Measurements from ENCODE around the gene CCR3. TPM values are rescaled to one million over a fixed set of nuclear protein-coding genes. Genes with fewer than 3 reads are reported as not detected.
"Not testable (repeated sequence)": the region's sequence is repeated elsewhere in the genome, so short reads cannot be mapped to it uniquely, and the experiment has no call there.

The CCR3 gene
- total RNA-seq, 2 donors from 2014 or later: not detected

GRCh38 chr3:46205286-46205960 is 36.8 kb upstream of the CCR3 start:
- DNase-seq (ENCODE audit: low spot score): no peak
- no peaks in the 10 kb centered on the region for H3K36me3 ChIP-seq
- no peaks in the 10 kb centered on the region for H3K9me3 ChIP-seq
- WGBS: 62% methylated on average over 2 of the region's 2 CpGs
- H3K4me3 ChIP-seq: no peak overlapping the region
- no peak overlapping the region for H3K27ac ChIP-seq
- intact Hi-C loops (cut with DNase I): no loop called here
- H3K27me3 ChIP-seq (replicated peaks; ENCODE audit: insufficient read depth): no peaks in the 10 kb centered on the region
- no peaks in the 10 kb centered on the region for H3K4me1 ChIP-seq (replicated peaks)
- TF ChIP-seq POLR2AphosphoS5 (IDR thresholded peaks at IDR 0.05): no peak
- TF ChIP-seq POLR2A (IDR thresholded peaks at IDR 0.05): no peak
- TF ChIP-seq, protein P1, sequence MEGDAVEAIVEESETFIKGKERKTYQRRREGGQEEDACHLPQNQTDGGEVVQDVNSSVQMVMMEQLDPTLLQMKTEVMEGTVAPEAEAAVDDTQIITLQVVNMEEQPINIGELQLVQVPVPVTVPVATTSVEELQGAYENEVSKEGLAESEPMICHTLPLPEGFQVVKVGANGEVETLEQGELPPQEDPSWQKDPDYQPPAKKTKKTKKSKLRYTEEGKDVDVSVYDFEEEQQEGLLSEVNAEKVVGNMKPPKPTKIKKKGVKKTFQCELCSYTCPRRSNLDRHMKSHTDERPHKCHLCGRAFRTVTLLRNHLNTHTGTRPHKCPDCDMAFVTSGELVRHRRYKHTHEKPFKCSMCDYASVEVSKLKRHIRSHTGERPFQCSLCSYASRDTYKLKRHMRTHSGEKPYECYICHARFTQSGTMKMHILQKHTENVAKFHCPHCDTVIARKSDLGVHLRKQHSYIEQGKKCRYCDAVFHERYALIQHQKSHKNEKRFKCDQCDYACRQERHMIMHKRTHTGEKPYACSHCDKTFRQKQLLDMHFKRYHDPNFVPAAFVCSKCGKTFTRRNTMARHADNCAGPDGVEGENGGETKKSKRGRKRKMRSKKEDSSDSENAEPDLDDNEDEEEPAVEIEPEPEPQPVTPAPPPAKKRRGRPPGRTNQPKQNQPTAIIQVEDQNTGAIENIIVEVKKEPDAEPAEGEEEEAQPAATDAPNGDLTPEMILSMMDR (IDR thresholded peaks at IDR 0.05): no peak

DNA sequence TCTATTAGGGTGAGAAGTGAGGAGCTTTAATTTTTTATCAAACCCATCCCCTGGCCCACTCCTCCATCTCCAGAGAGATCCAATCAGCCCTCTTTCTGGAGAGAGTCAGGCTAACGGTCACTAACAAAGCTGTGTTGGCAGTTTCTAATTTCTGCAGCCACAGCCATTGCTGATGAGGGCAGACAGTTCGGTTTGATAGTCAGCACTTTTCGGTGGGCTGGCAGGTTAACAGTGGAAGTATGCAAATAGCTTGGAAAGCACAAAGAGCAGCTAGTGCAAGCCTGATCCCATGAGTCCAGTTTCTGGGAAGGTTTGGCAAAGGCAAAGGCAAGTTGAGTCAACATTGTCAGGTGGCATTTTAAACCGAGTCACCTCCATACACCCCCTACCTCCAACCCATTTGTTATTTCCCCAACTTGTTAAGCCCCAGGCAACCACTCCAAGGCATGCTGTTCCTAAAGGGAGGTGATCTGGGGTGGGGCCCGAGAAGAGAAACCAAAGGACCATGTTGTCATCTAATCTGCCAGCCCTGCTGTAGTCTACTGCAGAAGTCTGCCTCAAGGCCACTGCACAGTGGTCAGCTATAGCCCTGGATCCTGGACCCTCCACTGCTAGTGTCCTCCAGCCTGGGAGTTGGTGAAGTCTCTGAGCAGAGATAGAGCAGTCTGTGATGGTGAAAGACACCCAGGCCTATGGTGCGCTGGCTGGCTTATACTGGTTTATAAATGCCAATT is 35.8 kb upstream of the CCR3 start:
- no peaks in the 10 kb centered on the region for H3K9me3 ChIP-seq
- no peaks in the 10 kb centered on the region for H3K4me1 ChIP-seq (replicated peaks)
- no peak for TF ChIP-seq POLR2AphosphoS5 (IDR thresholded peaks at IDR 0.05)
- TF ChIP-seq, protein P1 (IDR thresholded peaks at IDR 0.05): no peak
- TF ChIP-seq POLR2A (IDR thresholded peaks at IDR 0.05): no peak
- no peak for DNase-seq (ENCODE audit: low spot score)
- WGBS: 60% methylated on average over 6 of the region's 6 CpGs
- H3K27ac ChIP-seq: no peak overlapping the region
- H3K36me3 ChIP-seq: no peaks in the 10 kb centered on the region
- no peak overlapping the region for H3K4me3 ChIP-seq
- no peaks in the 10 kb centered on the region for H3K27me3 ChIP-seq (replicated peaks; ENCODE audit: insufficient read depth)
- intact Hi-C loops (cut with DNase I): no loop called here

GRCh38 chr3:46207514-46207913 is 34.7 kb upstream of the CCR3 start:
- H3K4me3 ChIP-seq; DNase-seq (ENCODE audit: low spot score); H3K4me1 ChIP-seq (replicated peaks); H3K36me3 ChIP-seq; H3K27me3 ChIP-seq (replicated peaks; ENCODE audit: insufficient read depth); H3K9me3 ChIP-seq; intact Hi-C loops (cut with DNase I); H3K27ac ChIP-seq: not testable (repeated sequence)
- WGBS: 90% methylated on average over 6 of the region's 6 CpGs

DNA sequence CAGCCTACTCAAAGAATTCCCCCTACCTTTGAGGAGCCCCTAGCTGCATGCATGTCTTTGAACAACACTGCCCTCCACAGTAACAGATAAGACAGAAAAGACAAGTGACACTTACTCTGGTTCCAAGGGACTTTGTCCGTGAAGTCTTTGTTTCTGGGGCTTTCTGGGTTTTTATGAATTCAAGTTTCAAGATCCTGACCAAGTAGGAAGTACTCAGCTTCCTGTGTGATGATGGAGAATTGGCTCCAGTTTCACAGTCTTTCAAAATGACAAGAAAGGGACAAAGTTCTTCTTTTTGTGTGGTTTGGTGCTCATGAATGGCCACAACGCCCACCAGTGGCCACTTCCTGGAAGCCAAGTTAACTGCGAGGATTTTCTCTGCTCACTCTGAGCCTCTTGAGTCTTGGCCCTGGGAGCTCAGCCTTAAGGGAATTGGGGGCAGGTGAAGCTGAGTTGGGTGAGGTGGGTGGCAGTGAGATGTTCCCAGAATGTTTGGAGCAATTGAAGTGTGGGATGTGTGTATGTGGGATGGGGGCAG is 34.0 kb upstream of the CCR3 start, which contains the start of gene CCR1:
TSS of gene CCR1 (minus strand) at position 147 of the 538 bp plus-strand sequence. CDS start 4,000 bp downstream, outside the sequence.
- Histone ChIP-seq H3K4me3 (no peak within 1 kb of the TSS), H3K4me1 (replicated peaks) (no peaks in the 10 kb centered on the region), H3K9me3 (no peaks in the 10 kb centered on the region), H3K36me3 (no peaks in the 10 kb centered on the region), H3K27me3 (replicated peaks; ENCODE audit: insufficient read depth) (no peaks in the 10 kb centered on the region), H3K27ac (no peak within 1 kb of the TSS)
- DNase-seq (ENCODE audit: low spot score): no peak
- WGBS: 21% methylated on average over 3 of the region's 3 CpGs
- TF ChIP-seq POLR2AphosphoS5 (IDR thresholded peaks at IDR 0.05): no peak
- TF ChIP-seq, protein P1 (IDR thresholded peaks at IDR 0.05): peak in 2 of 4 experiments; percentile 29 to 36
- intact Hi-C loops (cut with DNase I): no loop called here

DNA sequence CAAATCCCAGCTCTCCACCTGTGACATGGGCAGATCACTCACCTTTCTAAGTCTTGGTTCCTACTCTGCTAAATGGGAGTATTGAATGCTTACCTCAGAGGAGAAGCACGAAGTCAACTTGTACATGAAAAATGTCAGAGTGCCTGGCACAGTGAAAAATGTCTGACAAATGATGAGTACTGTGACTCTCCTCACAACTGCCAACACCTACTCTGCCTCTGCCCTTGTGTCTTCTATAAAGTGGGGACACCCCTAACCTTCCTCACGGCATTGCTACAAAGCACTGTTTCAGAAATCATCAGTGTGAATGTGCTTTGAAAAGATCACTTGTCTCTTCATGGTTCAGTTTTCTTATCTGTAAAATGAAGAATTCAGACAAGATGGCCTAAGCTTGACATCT is 33.2 kb upstream of the CCR3 start:
- TF ChIP-seq POLR2A (IDR thresholded peaks at IDR 0.05) (no peak), POLR2AphosphoS5 (IDR thresholded peaks at IDR 0.05) (no peak)
- TF ChIP-seq, protein P1 (IDR thresholded peaks at IDR 0.05): no peak
- Histone ChIP-seq H3K4me1 (replicated peaks) (no peaks in the 10 kb centered on the region), H3K27me3 (replicated peaks; ENCODE audit: insufficient read depth) (no peaks in the 10 kb centered on the region), H3K9me3 (no peaks in the 10 kb centered on the region), H3K36me3 (no peaks in the 10 kb centered on the region), H3K27ac (no peak overlapping the region), H3K4me3 (no peak overlapping the region)
- intact Hi-C loops (cut with DNase I): no loop called here
- no peak for DNase-seq (ENCODE audit: low spot score)
- 49% methylated on average over 2 of the region's 2 CpGs for WGBS
